Ascending aorta (tissue), 2 donors: ENCODE data around the gene SLC22A4. TPM values are rescaled to one million over a fixed set of nuclear protein-coding genes. Genes with fewer than 3 reads are reported as not detected.

ENCODE experiments used
- DNase-seq, 2 donors: peaks; one replicate each; pipeline ENCODE4 v3.0.0-alpha.2; 2019; ENCODE audit warnings: low spot score in 2 of 2
- H3K27ac ChIP-seq, 2 donors: fragments of 200-600 bp; sonication (generic); one replicate each; pipeline ENCODE4 v1.5.1; 2016 to 2017; ENCODE audit warnings: mild to moderate bottlenecking in 1 of 2
- H3K27me3 ChIP-seq: fragments of 200-600 bp; sonication (generic); one replicate; pipeline ENCODE4 v1.5.1; 2017
- H3K36me3 ChIP-seq, 2 donors: fragments of 200-600 bp; sonication (generic); one replicate each; pipeline ENCODE4 v1.5.1; 2016
- H3K4me1 ChIP-seq, 2 donors: fragments of 200-600 bp; sonication (generic); one replicate each; pipeline ENCODE4 v1.5.1; 2016 to 2017; ENCODE audit warnings: mild to moderate bottlenecking in 1 of 2
- H3K4me3 ChIP-seq, 2 donors: fragments of 200-600 bp; sonication (generic); one replicate each; pipeline ENCODE4 v1.5.1; 2016 to 2017; ENCODE audit warnings: mild to moderate bottlenecking in 1 of 2
- H3K9me3 ChIP-seq, 2 donors: fragments of 200-600 bp; sonication (generic); one replicate each; pipeline ENCODE4 v1.5.1; 2016
- intact Hi-C: fragments of 100-400 bp; cut with DNase I; formaldehyde crosslinking; loops from one replicate; pipeline ENCODE4 v1.15.1; 2023
- total RNA-seq: library from RNA; depleted of rRNA; stranded (reverse); fragments of >200 nt; gene quantifications from one replicate; pipeline ENCODE4 v1.1.0, GENCODE V29; 2016
- TF ChIP-seq, protein P1 (sequence below), 3 experiments: fragments of 200-600 bp in 2 of 3; fragments of 450-650 bp in 1 of 3; sonication (generic) in 2 of 3; IDR thresholded peaks; one replicate each; pipeline ENCODE4 v1.5.1; 2016 to 2019; ENCODE audit warnings: antibody characterized with exemption in 3 of 3, mild to moderate bottlenecking in 1 of 3, moderate library complexity in 1 of 3

SLC22A4 gene
- total RNA-seq, 1 donor from 2014 or later: 18.1 TPM

DNA sequence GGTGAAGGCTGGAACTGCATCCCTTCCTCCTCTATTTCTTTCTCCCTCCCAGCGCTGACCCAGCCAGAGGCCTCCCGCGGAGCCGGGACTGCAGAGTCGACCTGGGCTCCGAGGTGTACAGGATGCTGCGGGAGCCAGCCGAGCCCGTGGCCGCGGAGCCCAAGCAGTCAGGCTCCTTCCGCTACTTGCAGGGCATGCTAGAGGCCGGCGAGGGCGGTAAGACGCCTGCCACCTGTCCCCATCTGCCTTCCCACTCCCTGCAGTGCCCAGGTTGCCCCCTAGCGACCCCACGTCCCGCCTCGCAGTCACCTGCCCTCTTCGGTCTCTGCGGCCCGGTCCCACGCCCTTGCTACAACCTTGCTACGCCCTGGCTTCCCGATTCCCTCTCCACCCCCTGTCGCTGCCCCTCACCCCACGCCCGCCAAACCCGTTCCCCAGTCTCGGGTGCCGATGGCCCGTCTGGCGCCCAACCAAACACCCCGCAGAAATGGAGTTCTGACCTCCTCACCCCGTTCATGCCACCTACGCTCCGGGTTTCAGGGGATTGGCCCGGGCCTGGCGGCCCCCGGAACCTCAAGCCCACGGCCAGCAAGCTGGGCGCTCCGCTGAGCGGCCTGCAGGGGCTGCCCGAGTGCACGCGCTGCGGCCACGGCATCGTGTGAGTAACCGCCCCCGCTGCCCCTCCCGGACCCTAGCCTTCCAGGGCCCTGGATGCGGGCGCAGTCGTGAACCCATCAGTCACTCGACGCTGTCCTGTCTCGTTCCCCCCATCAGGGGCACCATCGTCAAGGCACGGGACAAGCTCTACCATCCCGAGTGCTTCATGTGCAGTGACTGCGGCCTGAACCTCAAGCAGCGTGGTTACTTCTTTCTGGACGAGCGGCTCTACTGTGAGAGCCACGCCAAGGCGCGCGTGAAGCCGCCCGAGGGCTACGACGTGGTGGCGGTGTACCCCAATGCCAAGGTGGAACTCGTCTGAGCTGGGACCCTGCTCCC lies 22.6 kb upstream of the SLC22A4 start:
- peaks cover 20 to 41% of the 10 kb centered on the region in 2 donors for H3K36me3 ChIP-seq
- no peak overlapping the region for H3K27ac ChIP-seq
- H3K27me3 ChIP-seq: no peaks in the 10 kb centered on the region
- intact Hi-C loops: loop anchor here (2.0 kb wide), 1 partner anchor 21 kb away; no protein-coding TSS in a partner anchor
- H3K4me1 ChIP-seq: peaks cover 0 to 2% of the 10 kb centered on the region in 2 donors
- H3K4me3 ChIP-seq: no peak overlapping the region
- peak in 1 of 2 donors; percentile 65 for DNase-seq
- no peaks in the 10 kb centered on the region for H3K9me3 ChIP-seq
- TF ChIP-seq, protein P1, sequence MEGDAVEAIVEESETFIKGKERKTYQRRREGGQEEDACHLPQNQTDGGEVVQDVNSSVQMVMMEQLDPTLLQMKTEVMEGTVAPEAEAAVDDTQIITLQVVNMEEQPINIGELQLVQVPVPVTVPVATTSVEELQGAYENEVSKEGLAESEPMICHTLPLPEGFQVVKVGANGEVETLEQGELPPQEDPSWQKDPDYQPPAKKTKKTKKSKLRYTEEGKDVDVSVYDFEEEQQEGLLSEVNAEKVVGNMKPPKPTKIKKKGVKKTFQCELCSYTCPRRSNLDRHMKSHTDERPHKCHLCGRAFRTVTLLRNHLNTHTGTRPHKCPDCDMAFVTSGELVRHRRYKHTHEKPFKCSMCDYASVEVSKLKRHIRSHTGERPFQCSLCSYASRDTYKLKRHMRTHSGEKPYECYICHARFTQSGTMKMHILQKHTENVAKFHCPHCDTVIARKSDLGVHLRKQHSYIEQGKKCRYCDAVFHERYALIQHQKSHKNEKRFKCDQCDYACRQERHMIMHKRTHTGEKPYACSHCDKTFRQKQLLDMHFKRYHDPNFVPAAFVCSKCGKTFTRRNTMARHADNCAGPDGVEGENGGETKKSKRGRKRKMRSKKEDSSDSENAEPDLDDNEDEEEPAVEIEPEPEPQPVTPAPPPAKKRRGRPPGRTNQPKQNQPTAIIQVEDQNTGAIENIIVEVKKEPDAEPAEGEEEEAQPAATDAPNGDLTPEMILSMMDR (IDR thresholded peaks at IDR 0.05): no peak

DNA sequence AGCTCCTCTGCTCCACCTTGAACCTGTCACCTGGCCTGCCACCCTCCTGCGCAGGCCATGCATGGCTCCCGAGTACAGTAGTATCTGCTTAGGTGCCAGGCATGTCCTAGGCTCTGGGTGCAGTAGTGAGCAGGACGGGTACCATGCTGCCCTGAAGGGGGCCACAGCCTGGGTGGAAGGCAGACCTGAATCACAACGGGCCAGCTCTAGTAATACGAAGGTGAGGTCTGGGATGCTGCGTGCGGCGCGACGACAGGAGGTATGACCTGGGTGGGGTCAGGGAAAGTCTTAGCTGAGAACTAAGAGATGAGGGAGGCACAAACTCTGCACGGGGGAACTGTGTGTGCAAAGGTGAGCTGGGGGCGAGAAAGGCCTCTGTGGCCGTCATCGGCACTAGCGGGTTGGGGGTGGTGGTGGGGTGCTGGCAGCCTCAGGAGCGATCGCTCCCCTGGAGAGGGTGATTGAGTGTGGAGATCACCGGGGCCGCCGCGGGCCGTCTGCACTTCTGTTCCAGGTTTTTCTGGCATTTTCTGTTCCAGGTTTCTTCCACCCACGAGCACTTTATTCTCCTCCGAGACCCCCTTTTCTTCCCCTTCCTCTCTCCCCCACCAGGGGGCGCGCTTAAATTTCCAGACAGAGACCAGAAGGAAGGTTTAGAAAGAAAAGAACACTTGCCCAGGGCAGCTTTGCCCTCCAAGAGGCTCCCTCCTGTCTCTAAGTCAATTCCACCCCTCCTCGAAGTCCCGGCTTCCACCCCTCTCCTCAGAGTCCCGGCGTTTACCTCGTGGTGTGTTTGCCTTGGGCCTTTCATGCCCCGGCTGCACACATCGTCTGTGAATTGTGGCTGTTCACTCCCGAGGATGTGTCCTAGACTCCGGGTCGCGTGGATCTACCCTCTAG lies 21.6 kb upstream of the SLC22A4 start:
- H3K36me3 ChIP-seq: peaks cover 15 to 31% of the 10 kb centered on the region in 2 donors
- peak overlapping the region; percentile 11 to 16 for H3K4me3 ChIP-seq
- peaks cover 0 to 2% of the 10 kb centered on the region in 2 donors for H3K4me1 ChIP-seq
- H3K27ac ChIP-seq: no peak overlapping the region
- peak in 1 of 2 donors; percentile 82 for DNase-seq
- intact Hi-C loops: loop anchor here (2.0 kb wide), 1 partner anchor 20 kb away; no protein-coding TSS in a partner anchor
- H3K27me3 ChIP-seq: no peaks in the 10 kb centered on the region
- no peaks in the 10 kb centered on the region for H3K9me3 ChIP-seq
- TF ChIP-seq, protein P1 (IDR thresholded peaks at IDR 0.05): peak; percentile 74 to 91 (median 89)

DNA sequence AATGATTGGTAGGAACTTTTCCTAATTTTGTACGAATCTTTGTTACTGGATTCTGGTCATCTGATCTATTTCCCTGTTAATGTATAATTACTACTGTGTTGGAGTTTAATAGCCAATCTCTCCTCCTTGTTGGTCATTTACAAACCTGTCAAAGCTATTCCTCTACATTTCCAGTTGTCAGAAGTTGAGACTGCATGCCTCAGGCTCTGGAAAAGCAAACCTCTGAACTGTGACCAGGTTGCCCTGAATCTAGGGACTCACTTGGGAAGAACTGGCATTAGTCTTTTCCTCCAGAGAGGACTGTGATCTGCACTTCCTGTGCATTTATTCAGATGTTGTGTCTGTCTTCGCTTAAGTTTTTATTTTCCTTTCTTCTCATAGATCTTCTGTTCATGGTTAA lies 20.6 kb upstream of the SLC22A4 start:
- intact Hi-C loops: loop anchor here (2.0 kb wide), 1 partner anchor 19 kb away; no protein-coding TSS in a partner anchor
- Histone ChIP-seq H3K4me1 (peaks cover 0 to 2% of the 10 kb centered on the region in 2 donors), H3K36me3 (peaks cover 15 to 27% of the 10 kb centered on the region in 2 donors)

DNA sequence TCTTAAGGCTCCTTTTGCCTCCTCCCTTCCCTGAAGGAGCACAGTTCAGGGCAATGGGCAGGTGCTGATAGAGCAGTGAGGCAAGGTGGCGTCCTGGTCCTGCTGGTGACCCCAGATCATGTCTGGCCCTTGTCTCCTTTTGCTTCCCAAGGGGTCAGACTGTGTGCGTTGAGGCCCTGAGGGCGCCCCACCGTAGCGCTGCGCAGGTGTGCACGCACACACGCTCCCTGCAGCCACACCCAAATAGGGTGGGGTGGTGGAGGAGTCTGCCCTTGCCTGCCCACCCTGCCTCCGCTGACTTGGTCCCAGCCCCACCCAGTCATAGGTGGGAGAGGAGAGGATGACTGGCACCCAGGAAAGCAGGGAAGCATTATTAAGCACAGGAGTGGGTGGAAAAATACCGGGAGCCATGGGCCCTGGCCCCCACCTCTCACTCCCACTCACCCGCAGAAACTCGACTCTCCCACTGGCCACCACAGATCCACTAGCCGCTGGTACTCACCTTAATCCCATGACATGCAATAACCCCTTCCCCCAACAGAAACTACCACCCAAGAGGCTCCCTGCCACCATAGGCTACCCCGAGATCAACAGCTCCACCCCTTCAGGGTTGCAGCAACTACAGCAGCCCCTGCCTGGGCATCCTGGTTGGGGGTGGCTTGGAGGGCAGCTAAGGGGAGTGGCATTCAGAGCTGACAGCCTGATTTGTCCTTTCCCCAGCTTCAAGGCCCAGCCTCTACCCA lies 20.0 kb upstream of the SLC22A4 start:
- TF ChIP-seq, protein P1 (IDR thresholded peaks at IDR 0.05): no peak
- peak in 1 of 2 donors; percentile 57 for DNase-seq
- no peaks in the 10 kb centered on the region for H3K27me3 ChIP-seq
- peaks cover 0 to 2% of the 10 kb centered on the region in 2 donors for H3K4me1 ChIP-seq
- intact Hi-C loops: no loop called here
- peaks cover 15 to 27% of the 10 kb centered on the region in 2 donors for H3K36me3 ChIP-seq
- H3K9me3 ChIP-seq: no peaks in the 10 kb centered on the region
- no peak overlapping the region for H3K4me3 ChIP-seq
- no peak overlapping the region for H3K27ac ChIP-seq

More for the DNA sequence above, 20.6 kb upstream of the SLC22A4 start:
- DNase-seq: no peak
- no peak overlapping the region for H3K4me3 ChIP-seq
- H3K27ac ChIP-seq: no peak overlapping the region
- H3K9me3 ChIP-seq: no peaks in the 10 kb centered on the region
- H3K27me3 ChIP-seq: no peaks in the 10 kb centered on the region
- TF ChIP-seq, protein P1 (IDR thresholded peaks at IDR 0.05): no peak
